ENCODE data around the gene ELOF1. TPM values are rescaled to one million over a fixed set of nuclear protein-coding genes. Genes with fewer than 3 reads are reported as not detected.

Gene ELOF1
- total RNA-seq, 2 experiments from 2014 or later = 41.3 to 45.7 TPM

GRCh38 chr19:11535792-11536595 is 23.0 kb downstream of the ELOF1 start:
- peak overlapping the region; percentile 76 for H3K27ac Mint-ChIP-seq
- peak overlapping the region; percentile 46 for H3K4me3 Mint-ChIP-seq
- no peaks in the 10 kb centered on the region for H3K36me3 Mint-ChIP-seq (ENCODE audit: low read depth)

GRCh38 chr19:11534948-11535347 is 24.1 kb downstream of the ELOF1 start:
- POLR2A ChIA-PET = no interaction called here
- Mint-ChIP-seq H3K27ac (no peak overlapping the region), H3K36me3 (ENCODE audit: low read depth) (no peaks in the 10 kb centered on the region), H3K9me3 (no peaks in the 10 kb centered on the region), H3K4me1 (ENCODE audit: low read depth) (peaks cover 26% of the 10 kb centered on the region), H3K27me3 (peaks cover 14% of the 10 kb centered on the region), H3K4me3 (no peak overlapping the region)
- ATAC-seq = no peak
- CTCF ChIA-PET = interaction anchor here (1.4 to 2.1 kb wide), 2 partner anchors 17 to 26 kb away, joined by 3 to 7 read pairs; no protein-coding TSS in a partner anchor
- DNase-seq = no peak
- intact Hi-C loops (cut with micrococcal nuclease) = no loop called here
- no peak for TF ChIP-seq CTCF (IDR thresholded peaks at IDR 0.05)

More at GRCh38 chr19:11535792-11536595, 23.0 kb downstream of the ELOF1 start:
- ChIA-PET POLR2A (interaction anchor here (0.6 to 0.7 kb wide), 3 partner anchors 38 to 270 kb away, joined by 3 to 4 read pairs (median 3); no protein-coding TSS in a partner anchor), CTCF (interaction anchor here (0.7 to 2.1 kb wide), 20 partner anchors 9 to 155 kb away, joined by 3 to 12 read pairs (median 4); partner anchors contain the start of gene ELOF1)
- TF ChIP-seq CTCF (IDR thresholded peaks at IDR 0.05) = peak; percentile 91
- intact Hi-C loops (cut with micrococcal nuclease) = no loop called here
- DNase-seq (peak; percentile 93), ATAC-seq (peak; percentile 81)
- peaks cover 26% of the 10 kb centered on the region for H3K4me1 Mint-ChIP-seq (ENCODE audit: low read depth)
- no peaks in the 10 kb centered on the region for H3K9me3 Mint-ChIP-seq
- H3K27me3 Mint-ChIP-seq = peaks cover 19% of the 10 kb centered on the region

GRCh38 chr19:11534538-11534937 is 24.5 kb downstream of the ELOF1 start:
- Mint-ChIP-seq H3K4me3 (no peak overlapping the region), H3K36me3 (ENCODE audit: low read depth) (no peaks in the 10 kb centered on the region), H3K4me1 (ENCODE audit: low read depth) (peaks cover 26% of the 10 kb centered on the region), H3K27me3 (peaks cover 14% of the 10 kb centered on the region), H3K9me3 (no peaks in the 10 kb centered on the region), H3K27ac (no peak overlapping the region)
- POLR2A ChIA-PET = no interaction called here
- TF ChIP-seq CTCF (IDR thresholded peaks at IDR 0.05) = no peak
- intact Hi-C loops (cut with micrococcal nuclease) = no loop called here
- DNase-seq (no peak), ATAC-seq (no peak)
- CTCF ChIA-PET = interaction anchor here (1.4 kb wide), 1 partner anchor 26 kb away, joined by 3 read pairs; no protein-coding TSS in a partner anchor

- ChIA-PET CTCF (interaction anchor here (1.9 kb wide), 1 partner anchor 48 kb away, joined by 4 read pairs; no protein-coding TSS in a partner anchor), POLR2A (no interaction called here)
- peaks cover 31% of the 10 kb centered on the region for H3K4me1 Mint-ChIP-seq (ENCODE audit: low read depth)
- no peak overlapping the region for H3K27ac Mint-ChIP-seq
- no peaks in the 10 kb centered on the region for H3K9me3 Mint-ChIP-seq
- TF ChIP-seq CTCF (IDR thresholded peaks at IDR 0.05) = no peak
- DNase-seq = peak; percentile 74
- intact Hi-C loops (cut with micrococcal nuclease) = no loop called here
- no peak overlapping the region for H3K4me3 Mint-ChIP-seq
- H3K36me3 Mint-ChIP-seq (ENCODE audit: low read depth) = peaks cover 5% of the 10 kb centered on the region
- peaks cover 2% of the 10 kb centered on the region for H3K27me3 Mint-ChIP-seq
- ATAC-seq = peak; percentile 6
Measured at GRCh38 chr19:11530432-11530831, 28.6 kb downstream of the ELOF1 start.
